Measurements from ENCODE around the gene SEC62.
A peak's percentile ranks its signal among the peaks of the same experiment; 100 is the strongest.

SEC62 gene

GRCh38 chr3:169966428-169966950 is at the start of gene SEC62:
Gene SEC62, plus strand, starts transcription at chr3:169966807. Its CDS starts 16 bp downstream, at chr3:169966823.
- DNase-seq (ENCODE audit: low read depth in 2 of 2) = peak; percentile 89 to 90

- DNase-seq (ENCODE audit: low read depth in 2 of 2) = no peak
These were observed 43.4 kb upstream of the SEC62 start for GRCh38 chr3:169923189-169923588.

- no peak for DNase-seq (ENCODE audit: low read depth in 2 of 2)
These were observed 42.8 kb upstream of the SEC62 start for GRCh38 chr3:169923831-169924230.

- no peak for DNase-seq (ENCODE audit: low read depth in 2 of 2)
These were observed 36.6 kb upstream of the SEC62 start for GRCh38 chr3:169929830-169930519.

- DNase-seq (ENCODE audit: low read depth in 2 of 2) = no peak
These were observed 35.8 kb upstream of the SEC62 start for GRCh38 chr3:169930843-169931242.

- no peak for DNase-seq (ENCODE audit: low read depth in 2 of 2)
These were observed 34.7 kb upstream of the SEC62 start for GRCh38 chr3:169931747-169932520.

- DNase-seq (ENCODE audit: low read depth in 2 of 2) = no peak
These were observed 27.3 kb upstream of the SEC62 start for GRCh38 chr3:169939320-169939719.

- DNase-seq (ENCODE audit: low read depth in 2 of 2) = no peak
These were observed 26.9 kb upstream of the SEC62 start for GRCh38 chr3:169939751-169940150.

- no peak for DNase-seq (ENCODE audit: low read depth in 2 of 2)
These were observed 26.0 kb upstream of the SEC62 start for GRCh38 chr3:169940470-169941181.

GRCh38 chr3:169945313-169945712 is 21.3 kb upstream of the SEC62 start:
- peak in 1 of 2 donors; percentile 6 for DNase-seq (ENCODE audit: low read depth in 2 of 2)

GRCh38 chr3:169946336-169946735 is 20.3 kb upstream of the SEC62 start:
- no peak for DNase-seq (ENCODE audit: low read depth in 2 of 2)

- DNase-seq (ENCODE audit: low read depth in 2 of 2) = no peak
These were observed 17.8 kb upstream of the SEC62 start for GRCh38 chr3:169948559-169949448.

- DNase-seq (ENCODE audit: low read depth in 2 of 2) = no peak
These were observed 14.6 kb upstream of the SEC62 start for GRCh38 chr3:169952045-169952444.

GRCh38 chr3:169953462-169954141 is 13.0 kb upstream of the SEC62 start:
- no peak for DNase-seq (ENCODE audit: low read depth in 2 of 2)

GRCh38 chr3:169954142-169954756 is 12.4 kb upstream of the SEC62 start:
- DNase-seq (ENCODE audit: low read depth in 2 of 2) = no peak

GRCh38 chr3:169955406-169955805 is 11.2 kb upstream of the SEC62 start:
- DNase-seq (ENCODE audit: low read depth in 2 of 2) = no peak

GRCh38 chr3:169964176-169964575 is 2.4 kb upstream of the SEC62 start:
- no peak for DNase-seq (ENCODE audit: low read depth in 2 of 2)

- DNase-seq (ENCODE audit: low read depth in 2 of 2) = peak in 1 of 2 donors; percentile 2
These were observed 812 bp upstream of the SEC62 start for GRCh38 chr3:169965562-169966427.
